Spinal cord (tissue), 10 donors: Measurements from ENCODE around the gene BPNT1. TPM values are rescaled to one million over a fixed set of nuclear protein-coding genes. Genes with fewer than 3 reads are reported as not detected.
A peak's percentile ranks its signal among the peaks of the same experiment; 100 is the strongest.

Source experiments
- DNase-seq, 6 donors: peaks; one replicate each; pipeline versions ENCODE4 v3.0.0 to v3.0.0-alpha.2; 2013 to 2015; ENCODE audit warnings: low spot score in 6 of 6, low read depth in 4 of 6
- H3K27ac ChIP-seq: one replicate; pipeline ENCODE4 v1.5.1; 2013; ENCODE audit warnings: low read depth, low read length, control low read depth
- H3K27me3 ChIP-seq: one replicate; pipeline ENCODE4 v1.6.1; 2013; ENCODE audit warnings: low read length; ENCODE audit not compliant: control insufficient read depth, insufficient read depth
- H3K36me3 ChIP-seq: one replicate; pipeline ENCODE4 v1.6.1; 2013; ENCODE audit warnings: low read length; ENCODE audit not compliant: control insufficient read depth, insufficient read depth
- H3K4me1 ChIP-seq: one replicate; pipeline ENCODE4 v1.6.1; 2013; ENCODE audit warnings: low read length; ENCODE audit not compliant: control insufficient read depth, insufficient read depth
- H3K4me3 ChIP-seq: one replicate; pipeline ENCODE4 v1.5.1; 2013; ENCODE audit warnings: low read depth, low read length, control low read depth
- H3K9me3 ChIP-seq: one replicate; pipeline ENCODE4 v1.6.1; 2013; ENCODE audit warnings: low read length; ENCODE audit not compliant: control insufficient read depth, insufficient read depth
- WGBS: methylation state at CpG from one replicate; pipeline ENCODE4 v1.1.5; 2013; ENCODE audit warnings: missing lambda C conversion rate; ENCODE audit not compliant: insufficient coverage; 5-methylcytosine and 5-hydroxymethylcytosine counted together
- long read RNA-seq, 4 donors: transcript quantifications; one replicate each; lab custom pipeline, GENCODE V29; 2026
- polyA plus RNA-seq, 2 donors: library from polyadenylated mRNA; unstranded; fragments of 120-200 nt; gene quantifications; one replicate each; pipeline ENCODE4 v1.2.1, GENCODE V29; 2013; ENCODE audit not compliant: insufficient read length in 2 of 2
- total RNA-seq, 2 donors: library from RNA; depleted of rRNA in 1 of 2; stranded (reverse); fragments of 120-200 nt in 1 of 2; fragments of >200 nt in 1 of 2; gene quantifications; one replicate each; pipeline versions ENCODE4 v1.2.3 to v1.2.4, GENCODE V29; 2013 to 2014
- donor health status: healthy.

Gene BPNT1
- total RNA-seq, result 10 to 100 TPM; 22.6 to 23.3 TPM
- polyA plus RNA-seq, result 10 to 100 TPM; 34.3 to 36.3 TPM
- long read RNA-seq, donor 1, transcript BPNT1-201 (9 exons, 2,465 nt), result major isoform, 5 of 134 reads
- long read RNA-seq, donor 1, partial matches to known transcripts, result 128 of 134 reads
- long read RNA-seq, donor 1, other reads (novel, unspliced or antisense), result 0 of 134 reads
- long read RNA-seq, donor 2, partial matches to known transcripts, result 0 of 1 reads
- long read RNA-seq, donor 2, other reads (novel, unspliced or antisense), result 0 of 1 reads
- long read RNA-seq, donor 3, partial matches to known transcripts, result 0 of 1 reads
- long read RNA-seq, donor 3, other reads (novel, unspliced or antisense), result 0 of 1 reads
- long read RNA-seq, donor 4, partial matches to known transcripts, result 32 of 37 reads
- long read RNA-seq, donor 4, other reads (novel, unspliced or antisense), result 0 of 37 reads

GRCh38 chr1:220089650-220090556, at the start of gene BPNT1:
BPNT1 (minus strand) TSS chr1:220089788; CDS start chr1:220079846, 9,942 bp downstream.
- under 1% methylated on average over 19 of the region's 35 CpGs for WGBS
- no peaks in the 10 kb centered on the region for H3K9me3 ChIP-seq
- DNase-seq, result peak; percentile 94 to 99 (median 96)
- H3K36me3 ChIP-seq, result no peaks in the 10 kb centered on the region
- H3K27me3 ChIP-seq, result no peaks in the 10 kb centered on the region
- peaks cover 10% of the 10 kb centered on the region for H3K4me1 ChIP-seq
- H3K27ac ChIP-seq, result peak within 1 kb of the TSS; percentile 36
- peak within 1 kb of the TSS; percentile 82 for H3K4me3 ChIP-seq

GRCh38 chr1:220137019-220137786, 47.6 kb upstream of the BPNT1 start:
- 64% methylated on average over 2 of the region's 9 CpGs for WGBS
- no peaks in the 10 kb centered on the region for H3K4me1 ChIP-seq
- H3K27me3 ChIP-seq, result no peaks in the 10 kb centered on the region
- no peaks in the 10 kb centered on the region for H3K9me3 ChIP-seq
- no peak overlapping the region for H3K4me3 ChIP-seq
- H3K36me3 ChIP-seq, result peaks cover 29% of the 10 kb centered on the region
- H3K27ac ChIP-seq, result no peak overlapping the region
- peak in 2 of 6 donors; percentile 28 to 40 for DNase-seq

GRCh38 chr1:220135755-220136154, 46.2 kb upstream of the BPNT1 start:
- Histone ChIP-seq H3K9me3 (no peaks in the 10 kb centered on the region), H3K4me1 (no peaks in the 10 kb centered on the region), H3K27ac (no peak overlapping the region), H3K4me3 (no peak overlapping the region), H3K27me3 (no peaks in the 10 kb centered on the region), H3K36me3 (peaks cover 26% of the 10 kb centered on the region)
- 83% methylated on average over 1 of the region's 2 CpGs for WGBS
- DNase-seq, result no peak

DNA sequence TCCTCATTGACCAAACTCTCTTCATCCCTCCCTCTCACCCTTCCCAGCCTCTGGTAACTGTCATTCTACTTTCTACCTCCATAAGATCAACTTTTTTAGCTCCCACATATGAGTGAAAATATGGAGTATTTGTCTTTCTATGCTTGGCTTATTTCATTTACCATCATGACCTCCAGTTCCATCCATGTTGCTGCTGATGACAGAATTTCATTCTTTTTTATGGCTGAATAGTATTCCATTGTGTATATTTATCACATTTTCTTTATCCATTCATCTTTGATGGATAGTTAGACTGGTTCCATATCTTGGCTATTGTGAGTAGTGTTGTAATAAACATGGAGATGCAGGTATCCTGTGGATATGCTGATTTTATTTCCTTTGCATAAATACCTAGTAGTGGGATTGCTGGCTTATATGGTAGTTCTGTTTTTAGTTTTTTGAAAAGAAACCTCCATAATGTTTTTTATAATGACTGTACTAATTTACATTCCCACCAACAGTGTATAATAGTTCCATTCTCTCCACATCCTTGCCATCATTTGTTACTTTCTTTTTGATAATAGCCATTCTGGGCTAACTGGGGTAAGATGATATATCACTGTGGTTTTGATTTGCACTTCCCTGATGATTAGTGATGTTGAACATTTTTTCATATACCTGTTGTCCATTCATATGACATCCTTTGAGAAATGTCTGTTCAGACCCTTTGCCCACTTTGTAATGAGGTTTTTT, 40.1 kb upstream of the BPNT1 start:
- H3K36me3 ChIP-seq, result peaks cover 5% of the 10 kb centered on the region
- H3K27ac ChIP-seq, result no peak overlapping the region
- H3K9me3 ChIP-seq, result no peaks in the 10 kb centered on the region
- H3K4me1 ChIP-seq, result no peaks in the 10 kb centered on the region
- no peaks in the 10 kb centered on the region for H3K27me3 ChIP-seq
- H3K4me3 ChIP-seq, result no peak overlapping the region
- no peak for DNase-seq

DNA sequence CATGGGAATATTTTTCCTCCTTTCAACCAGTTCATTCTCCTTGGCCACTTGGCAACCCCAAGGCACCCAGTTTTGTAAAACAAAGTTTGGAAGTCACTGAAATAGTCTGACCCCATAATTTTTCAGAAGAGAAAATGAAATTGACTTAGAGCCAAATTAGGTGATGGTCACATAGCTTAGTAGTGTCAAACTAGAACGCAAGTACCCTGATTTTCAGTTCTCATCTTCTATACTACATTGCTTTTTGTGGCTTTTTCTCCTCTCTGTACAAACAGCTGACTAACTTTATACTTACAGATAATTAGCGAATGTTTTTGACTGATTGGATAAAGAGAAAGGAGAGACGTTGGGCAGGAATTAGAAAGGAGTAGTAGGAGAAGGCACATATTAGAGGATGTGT, 37.5 kb upstream of the BPNT1 start:
- no peak overlapping the region for H3K4me3 ChIP-seq
- DNase-seq, result no peak
- 88% methylated on average over 1 of the region's 3 CpGs for WGBS
- no peaks in the 10 kb centered on the region for H3K27me3 ChIP-seq
- no peaks in the 10 kb centered on the region for H3K9me3 ChIP-seq
- H3K36me3 ChIP-seq, result peaks cover 3% of the 10 kb centered on the region
- H3K4me1 ChIP-seq, result no peaks in the 10 kb centered on the region
- H3K27ac ChIP-seq, result no peak overlapping the region

- DNase-seq, result no peak
- Histone ChIP-seq H3K4me1 (no peaks in the 10 kb centered on the region), H3K9me3 (no peaks in the 10 kb centered on the region), H3K36me3 (peaks cover 7% of the 10 kb centered on the region), H3K27me3 (no peaks in the 10 kb centered on the region), H3K4me3 (no peak overlapping the region), H3K27ac (no peak overlapping the region)
- WGBS, result 25% methylated on average over 1 of the region's 1 CpG
Measured at GRCh38 chr1:220124542-220124941, 35.0 kb upstream of the BPNT1 start.

- DNase-seq, result peak in 1 of 6 donors; percentile 17
Measured at GRCh38 chr1:220123889-220124288, 34.3 kb upstream of the BPNT1 start.

DNA sequence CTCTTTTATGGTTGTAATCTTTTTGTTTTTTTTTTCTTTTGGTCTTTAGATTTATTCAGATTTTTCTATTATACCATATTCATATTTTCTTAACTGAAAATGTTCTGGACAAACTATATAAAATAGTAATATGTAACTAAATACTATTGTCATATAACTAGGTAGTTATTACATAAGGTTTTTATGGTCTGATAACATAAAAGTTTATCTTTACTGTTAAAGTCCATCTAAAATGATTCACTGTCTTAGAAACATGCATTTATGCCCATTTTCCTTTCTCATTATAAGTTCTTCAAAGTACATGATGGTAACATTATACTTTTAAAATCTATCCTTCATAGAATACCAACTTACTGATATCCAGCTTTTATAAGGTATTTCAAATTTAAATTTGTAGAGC, 33.5 kb upstream of the BPNT1 start:
- H3K4me1 ChIP-seq, result no peaks in the 10 kb centered on the region
- no peak overlapping the region for H3K4me3 ChIP-seq
- no peak overlapping the region for H3K27ac ChIP-seq
- peaks cover 7% of the 10 kb centered on the region for H3K36me3 ChIP-seq
- H3K27me3 ChIP-seq, result no peaks in the 10 kb centered on the region
- no peaks in the 10 kb centered on the region for H3K9me3 ChIP-seq
- no peak for DNase-seq

More at GRCh38 chr1:220123889-220124288, 34.3 kb upstream of the BPNT1 start:
- Histone ChIP-seq H3K27me3 (no peaks in the 10 kb centered on the region), H3K36me3 (peaks cover 7% of the 10 kb centered on the region), H3K27ac (no peak overlapping the region), H3K4me1 (no peaks in the 10 kb centered on the region), H3K9me3 (no peaks in the 10 kb centered on the region), H3K4me3 (no peak overlapping the region)
